OCI-LY1 (cell line): ENCODE measurements around the gene PLEKHA6.

Source experiments
- H2AFZ ChIP-seq: fragments of 200-600 bp; sonication (generic), shearing (Covaris generic); 2 replicates; pipeline ENCODE4 v1.6.0; 2014; ENCODE audit warnings: antibody characterized with exemption, mild to moderate bottlenecking, low read length
- H3F3A ChIP-seq: fragments of 200-600 bp; sonication (generic), shearing (Covaris generic); 2 replicates; pipeline ENCODE4 v1.6.0; 2014; ENCODE audit warnings: mild to moderate bottlenecking, antibody characterized with exemption, low read length, moderate library complexity; ENCODE audit not compliant: insufficient read depth
- H3K27ac ChIP-seq: fragments of 200-600 bp; sonication (generic); 2 replicates; pipeline ENCODE4 v1.5.1; 2014; ENCODE audit warnings: low read length, mixed run types, mild to moderate bottlenecking, low read depth; ENCODE audit not compliant: poor library complexity, severe bottlenecking
- H3K27me3 ChIP-seq: fragments of 200-600 bp; sonication (generic); 2 replicates; pipeline ENCODE4 v1.6.0; 2014; ENCODE audit warnings: antibody characterized with exemption, mild to moderate bottlenecking, low read length, moderate library complexity; ENCODE audit not compliant: insufficient read depth
- H3K36me3 ChIP-seq: fragments of 200-600 bp; sonication (generic); 2 replicates; pipeline ENCODE4 v1.6.1; 2014; ENCODE audit warnings: mild to moderate bottlenecking, antibody characterized with exemption, low read length, moderate library complexity, mixed read lengths; ENCODE audit not compliant: insufficient read depth
- H3K4me1 ChIP-seq: fragments of 200-600 bp; sonication (generic); 2 replicates; pipeline ENCODE4 v1.5.1; 2014; ENCODE audit warnings: mild to moderate bottlenecking, low read length, moderate library complexity; ENCODE audit not compliant: insufficient read depth, severe bottlenecking
- H3K4me2 ChIP-seq: fragments of 200-600 bp; sonication (generic), shearing (Covaris generic); 2 replicates; pipeline ENCODE4 v1.6.1; 2014; ENCODE audit warnings: low read length
- H3K4me3 ChIP-seq: fragments of 200-600 bp; sonication (generic); 2 replicates; pipeline ENCODE4 v1.5.1; 2014; ENCODE audit warnings: low read length, low read depth, mild to moderate bottlenecking, mixed read lengths; ENCODE audit not compliant: poor library complexity, severe bottlenecking
- H3K79me2 ChIP-seq: fragments of 200-600 bp; shearing (Covaris generic); 2 replicates; pipeline ENCODE4 v1.6.1; 2016; ENCODE audit warnings: mixed run types, low read length, mixed read lengths; ENCODE audit not compliant: insufficient read depth
- H3K9ac ChIP-seq: fragments of 200-600 bp; sonication (generic), shearing (Covaris generic); 2 replicates; pipeline ENCODE4 v1.6.1; 2014; ENCODE audit warnings: mild to moderate bottlenecking, low read length, mixed read lengths
- H3K9me2 ChIP-seq: fragments of 200-600 bp; sonication (generic), shearing (Covaris generic); 2 replicates; pipeline ENCODE4 v1.6.1; 2014; ENCODE audit warnings: low read depth, mild to moderate bottlenecking, low read length, mixed read lengths
- H3K9me3 ChIP-seq: fragments of 200-600 bp; shearing (Covaris generic); 2 replicates; pipeline ENCODE4 v1.6.1; 2014; ENCODE audit warnings: low read length, mixed read lengths
- H4K20me1 ChIP-seq: fragments of 200-600 bp; sonication (generic), shearing (Covaris generic); 2 replicates; pipeline ENCODE4 v1.6.0; 2016; ENCODE audit warnings: mild to moderate bottlenecking, low read length; ENCODE audit not compliant: insufficient read depth
- EZH2 ChIP-seq: fragments of 200-600 bp; sonication (generic), shearing (Covaris generic); IDR thresholded peaks from 2 replicates; pipeline ENCODE4 v1.8.0; 2017; ENCODE audit warnings: borderline replicate concordance, mixed run types, mild to moderate bottlenecking, antibody characterized with exemption, low read length, moderate library complexity, mixed read lengths
- TF ChIP-seq, protein P1 (sequence below): fragments of 200-600 bp; sonication (generic), shearing (Covaris generic); IDR thresholded peaks from 2 replicates; pipeline ENCODE4 v1.5.1; 2017; ENCODE audit warnings: mild to moderate bottlenecking, antibody characterized with exemption, low read length, moderate library complexity, mixed read lengths

Gene PLEKHA6

DNA sequence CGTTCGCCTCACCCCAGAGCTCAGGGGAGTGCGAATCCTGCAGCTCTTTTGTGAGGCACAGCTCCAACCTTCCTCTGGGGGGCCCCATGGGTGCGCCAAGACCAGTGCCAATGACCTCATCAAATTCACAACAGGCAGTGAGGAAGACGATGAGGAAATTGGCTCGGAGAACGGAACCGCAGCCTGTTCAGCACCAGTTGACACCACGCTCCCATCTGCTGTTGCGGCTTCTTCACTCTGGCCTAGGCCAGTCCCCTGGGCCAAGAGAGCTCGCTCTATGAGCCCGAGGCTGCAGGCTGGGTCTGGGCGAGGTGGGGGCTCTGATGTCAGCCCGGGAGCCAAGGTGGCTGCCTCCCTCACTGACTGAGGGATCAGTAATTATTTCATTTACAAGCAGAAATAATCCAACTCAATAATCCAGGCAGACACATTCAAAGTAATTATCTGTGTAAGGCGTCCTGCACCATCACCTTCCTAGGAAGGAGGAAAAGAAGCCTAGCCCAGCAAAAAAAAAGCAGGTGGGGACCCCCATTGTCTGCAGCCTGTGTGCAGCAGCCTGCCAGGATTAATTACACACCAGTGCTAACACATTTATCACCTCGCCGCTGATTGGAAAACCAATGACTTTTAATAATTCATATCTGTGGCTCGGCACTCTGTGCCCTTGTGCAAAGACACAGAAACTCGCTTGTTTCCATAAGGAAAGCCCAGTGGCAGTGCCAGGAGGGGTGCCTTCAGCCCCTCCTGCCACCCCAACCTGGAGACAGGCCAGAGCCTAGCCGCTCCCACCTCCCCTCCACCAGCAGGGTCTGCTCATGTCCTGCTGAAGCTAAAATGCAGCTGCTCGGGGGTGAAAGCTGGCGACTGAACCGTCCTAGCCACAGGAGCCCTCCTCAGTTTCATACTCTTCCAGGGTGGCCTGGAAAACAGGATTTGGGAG lies 1.9 kb downstream of the PLEKHA6 start:
- Histone ChIP-seq H2AFZ (no peak overlapping the region), H3K27me3 (peaks cover 5% of the 10 kb centered on the region), H3K79me2 (no peaks in the 10 kb centered on the region), H3F3A (no peaks in the 10 kb centered on the region), H3K4me1 (no peaks in the 10 kb centered on the region), H3K4me2 (no peak overlapping the region), H3K9me3 (no peaks in the 10 kb centered on the region), H3K36me3 (no peaks in the 10 kb centered on the region), H4K20me1 (no peaks in the 10 kb centered on the region), H3K9ac (no peak overlapping the region), H3K4me3 (no peak overlapping the region), H3K9me2 (no peaks in the 10 kb centered on the region), H3K27ac (no peak overlapping the region)
- no peak for TF ChIP-seq EZH2

- TF ChIP-seq, protein P1, sequence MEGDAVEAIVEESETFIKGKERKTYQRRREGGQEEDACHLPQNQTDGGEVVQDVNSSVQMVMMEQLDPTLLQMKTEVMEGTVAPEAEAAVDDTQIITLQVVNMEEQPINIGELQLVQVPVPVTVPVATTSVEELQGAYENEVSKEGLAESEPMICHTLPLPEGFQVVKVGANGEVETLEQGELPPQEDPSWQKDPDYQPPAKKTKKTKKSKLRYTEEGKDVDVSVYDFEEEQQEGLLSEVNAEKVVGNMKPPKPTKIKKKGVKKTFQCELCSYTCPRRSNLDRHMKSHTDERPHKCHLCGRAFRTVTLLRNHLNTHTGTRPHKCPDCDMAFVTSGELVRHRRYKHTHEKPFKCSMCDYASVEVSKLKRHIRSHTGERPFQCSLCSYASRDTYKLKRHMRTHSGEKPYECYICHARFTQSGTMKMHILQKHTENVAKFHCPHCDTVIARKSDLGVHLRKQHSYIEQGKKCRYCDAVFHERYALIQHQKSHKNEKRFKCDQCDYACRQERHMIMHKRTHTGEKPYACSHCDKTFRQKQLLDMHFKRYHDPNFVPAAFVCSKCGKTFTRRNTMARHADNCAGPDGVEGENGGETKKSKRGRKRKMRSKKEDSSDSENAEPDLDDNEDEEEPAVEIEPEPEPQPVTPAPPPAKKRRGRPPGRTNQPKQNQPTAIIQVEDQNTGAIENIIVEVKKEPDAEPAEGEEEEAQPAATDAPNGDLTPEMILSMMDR = no peak
- Histone ChIP-seq H2AFZ (no peak overlapping the region), H3K9me2 (no peaks in the 10 kb centered on the region), H3K9ac (no peak overlapping the region), H4K20me1 (no peaks in the 10 kb centered on the region), H3K79me2 (no peaks in the 10 kb centered on the region), H3K36me3 (no peaks in the 10 kb centered on the region), H3F3A (no peaks in the 10 kb centered on the region), H3K4me1 (no peaks in the 10 kb centered on the region), H3K4me3 (no peak overlapping the region), H3K4me2 (no peak overlapping the region), H3K27ac (no peak overlapping the region), H3K27me3 (peaks cover 5% of the 10 kb centered on the region), H3K9me3 (no peaks in the 10 kb centered on the region)
Observed at GRCh38 chr1:204356997-204357396, 2.7 kb downstream of the PLEKHA6 start.

DNA sequence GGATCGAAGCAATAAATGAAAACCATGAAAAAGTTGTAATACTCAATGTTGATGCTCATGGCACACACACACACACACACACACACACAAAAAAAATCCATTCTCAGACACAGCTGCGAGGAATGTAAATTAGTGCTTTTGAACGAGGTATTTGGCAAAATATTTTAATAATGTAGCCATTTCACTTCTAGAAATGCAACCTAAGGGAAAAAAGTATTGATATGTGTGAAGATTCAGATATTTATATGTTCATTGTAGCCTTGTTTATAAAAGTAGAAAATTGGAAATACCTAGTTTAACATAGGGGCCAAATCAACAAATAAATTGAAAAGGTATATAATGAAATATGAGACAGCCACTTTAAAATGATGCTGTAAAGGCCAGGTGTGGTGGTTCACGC lies 3.8 kb downstream of the PLEKHA6 start:
- H3K36me3 ChIP-seq = no peaks in the 10 kb centered on the region
- TF ChIP-seq, protein P1 = no peak
- no peak for TF ChIP-seq EZH2
- H3K9me3 ChIP-seq = no peaks in the 10 kb centered on the region
- H3K9me2 ChIP-seq = no peaks in the 10 kb centered on the region
- no peaks in the 10 kb centered on the region for H3K4me1 ChIP-seq
- no peak overlapping the region for H2AFZ ChIP-seq
- H3K27me3 ChIP-seq = peaks cover 5% of the 10 kb centered on the region
- H3K27ac ChIP-seq = no peak overlapping the region
- H4K20me1 ChIP-seq = no peaks in the 10 kb centered on the region
- H3K9ac ChIP-seq = no peak overlapping the region
- no peaks in the 10 kb centered on the region for H3K79me2 ChIP-seq
- H3K4me3 ChIP-seq = no peak overlapping the region
- H3K4me2 ChIP-seq = no peak overlapping the region
- H3F3A ChIP-seq = no peaks in the 10 kb centered on the region

GRCh38 chr1:204354579-204354978 lies 5.2 kb downstream of the PLEKHA6 start:
- H3K4me1 ChIP-seq = no peaks in the 10 kb centered on the region
- no peaks in the 10 kb centered on the region for H3K9me3 ChIP-seq
- H3K4me2 ChIP-seq = no peak overlapping the region

More at GRCh38 chr1:204354579-204354978, 5.2 kb downstream of the PLEKHA6 start:
- Histone ChIP-seq H3K27ac (no peak overlapping the region), H4K20me1 (no peaks in the 10 kb centered on the region), H3K79me2 (no peaks in the 10 kb centered on the region), H3K27me3 (peaks cover 5% of the 10 kb centered on the region), H3K9ac (no peak overlapping the region), H2AFZ (no peak overlapping the region), H3K9me2 (no peaks in the 10 kb centered on the region), H3K36me3 (no peaks in the 10 kb centered on the region), H3K4me3 (no peak overlapping the region), H3F3A (no peaks in the 10 kb centered on the region)
- no peak for TF ChIP-seq EZH2
- TF ChIP-seq, protein P1 = no peak
